Cortex of kidney (tissue), 1 donor: ENCODE results near the gene TBC1D25.
A peak's percentile ranks its signal among the peaks of the same experiment; 100 is the strongest.

ENCODE experiments used
- DNase-seq: peaks from one replicate; lab custom pipeline; 2025; lab: John Stamatoyannopoulos, UW

TBC1D25 gene

GRCh38 chrX:48560056-48560455 lies 20.5 kb downstream of the TBC1D25 start:
- no peak for DNase-seq

- no peak for DNase-seq
Observed at GRCh38 chrX:48560681-48561080, 21.2 kb downstream of the TBC1D25 start.

GRCh38 chrX:48569958-48570357 lies 30.4 kb downstream of the TBC1D25 start:
- DNase-seq: no peak

- no peak for DNase-seq
Observed at GRCh38 chrX:48573690-48574269, 34.3 kb downstream of the TBC1D25 start.

- DNase-seq: peak; percentile 9
Observed at GRCh38 chrX:48574270-48575266, 35.1 kb downstream of the TBC1D25 start, which contains the start of gene RBM3. Gene RBM3 (plus strand): TSS chrX:48574484. CDS start chrX:48575181, 697 bp downstream.

GRCh38 chrX:48575642-48576041 lies 36.1 kb downstream of the TBC1D25 start:
- DNase-seq: no peak

- DNase-seq: no peak
Observed at GRCh38 chrX:48576108-48576507, 36.6 kb downstream of the TBC1D25 start.

- no peak for DNase-seq
Observed at GRCh38 chrX:48578661-48579128, 39.2 kb downstream of the TBC1D25 start.

- no peak for DNase-seq
Observed at GRCh38 chrX:48579259-48579658, 39.7 kb downstream of the TBC1D25 start.

- no peak for DNase-seq
Observed at GRCh38 chrX:48580662-48581061, 41.1 kb downstream of the TBC1D25 start.

GRCh38 chrX:48584698-48585097 lies 45.2 kb downstream of the TBC1D25 start:
- no peak for DNase-seq

GRCh38 chrX:48589482-48590162 lies 50.1 kb downstream of the TBC1D25 start:
- no peak for DNase-seq

- no peak for DNase-seq
Observed at GRCh38 chrX:48590203-48591103, 50.9 kb downstream of the TBC1D25 start.

GRCh38 chrX:48591255-48591791 lies 51.8 kb downstream of the TBC1D25 start:
- DNase-seq: no peak

GRCh38 chrX:48592971-48593370 lies 53.5 kb downstream of the TBC1D25 start:
- no peak for DNase-seq

- DNase-seq: no peak
Observed at GRCh38 chrX:48595929-48596328, 56.4 kb downstream of the TBC1D25 start.

GRCh38 chrX:48597353-48598264 lies 58.1 kb downstream of the TBC1D25 start, which contains the start of gene WDR13:
Gene WDR13 (plus strand): TSS chrX:48597492. CDS start chrX:48597997, 505 bp downstream.
- DNase-seq: peak; percentile 4

- DNase-seq: no peak
Observed at GRCh38 chrX:48598614-48599013, 59.1 kb downstream of the TBC1D25 start.

GRCh38 chrX:48599341-48599740 lies 59.8 kb downstream of the TBC1D25 start:
- no peak for DNase-seq

GRCh38 chrX:48600226-48600625 lies 60.7 kb downstream of the TBC1D25 start:
- peak; percentile 2 for DNase-seq
